PC-9 (cell line): ENCODE results near the gene SPATA4. TPM values are rescaled to one million over a fixed set of nuclear protein-coding genes. Genes with fewer than 3 reads are reported as not detected.

ENCODE experiments used
- BruUV-seq: library from RNA; stranded (reverse); fragments of 400-500 nt; replicated peaks from 2 replicates; lab custom pipeline; 2021; lab: Mats Ljungman, UMichigan
- CTCF ChIA-PET: fragments of 300-600 bp; sonication (Branson Sonifier 250); formaldehyde crosslinking; loops from one replicate; lab custom pipeline; 2022; ENCODE audit warnings: antibody characterized with exemption; lab: Charles Lee
- POLR2A ChIA-PET: fragments of 300-600 bp; sonication (Branson Sonifier 250); formaldehyde crosslinking; loops from one replicate; lab custom pipeline; 2022; ENCODE audit warnings: antibody characterized with exemption; ENCODE audit not compliant: unreplicated experiment; lab: Charles Lee
- DNase-seq, 2 experiments: peaks; one replicate each; pipeline versions ENCODE4 v3.0.0 to v3.0.0-alpha.2; 2015 to 2022; ENCODE audit warnings: mixed read lengths in 1 of 2
- H2AFZ ChIP-seq: fragments of 200-600 bp; sonication (generic); 2 replicates; pipeline ENCODE4 v1.8.1; 2017; ENCODE audit warnings: antibody characterized with exemption
- H3F3A ChIP-seq: fragments of 200-600 bp; sonication (generic); 2 replicates; pipeline ENCODE4 v1.8.1; 2017; ENCODE audit warnings: antibody characterized with exemption, mild to moderate bottlenecking, low read depth; ENCODE audit not compliant: insufficient read depth
- H3K27ac ChIP-seq: fragments of 200-600 bp; sonication (generic); 2 replicates; pipeline ENCODE4 v1.6.1; 2016; ENCODE audit warnings: mixed run types
- H3K27me3 ChIP-seq: fragments of 200-600 bp; sonication (generic); 2 replicates; pipeline ENCODE4 v1.6.1; 2016; ENCODE audit warnings: low read depth, mixed run types; ENCODE audit not compliant: insufficient read depth
- H3K36me3 ChIP-seq: fragments of 200-600 bp; sonication (generic); 2 replicates; pipeline ENCODE4 v1.6.1; 2016; ENCODE audit warnings: low read depth, mixed run types
- H3K4me1 ChIP-seq: fragments of 200-600 bp; sonication (generic); replicated peaks from 2 replicates; pipeline ENCODE4 v1.6.1; 2016; ENCODE audit warnings: mixed run types; ENCODE audit not compliant: insufficient read depth
- H3K4me2 ChIP-seq: fragments of 200-600 bp; sonication (generic); 2 replicates; pipeline ENCODE4 v1.6.1; 2017; ENCODE audit warnings: mixed run types
- H3K4me3 ChIP-seq: fragments of 200-600 bp; sonication (generic); 2 replicates; pipeline ENCODE4 v1.6.1; 2016; ENCODE audit warnings: mixed run types
- H3K79me2 ChIP-seq: fragments of 200-600 bp; sonication (generic); 2 replicates; pipeline ENCODE4 v1.6.1; 2017; ENCODE audit warnings: low read depth, mixed run types
- H3K9me2 ChIP-seq: fragments of 200-600 bp; sonication (generic); 2 replicates; pipeline ENCODE4 v1.8.1; 2017; ENCODE audit warnings: mild to moderate bottlenecking; ENCODE audit not compliant: insufficient read depth
- H3K9me3 ChIP-seq: fragments of 200-600 bp; sonication (generic); 2 replicates; pipeline ENCODE4 v1.8.1; 2016; ENCODE audit warnings: low read depth; ENCODE audit not compliant: insufficient read depth
- H4K20me1 ChIP-seq: fragments of 200-600 bp; sonication (generic); 2 replicates; pipeline ENCODE4 v1.8.1; 2017; ENCODE audit not compliant: insufficient read depth
- CTCF ChIP-seq: fragments of 200-600 bp; sonication (generic); conservative IDR thresholded peaks from 2 replicates; pipeline ENCODE4 v1.6.1; 2017; ENCODE audit warnings: mixed run types, antibody characterized with exemption, mild to moderate bottlenecking, moderate library complexity
- EZH2 ChIP-seq: fragments of 200-600 bp; sonication (generic); IDR thresholded peaks from 2 replicates; pipeline ENCODE4 v1.8.0; 2017; ENCODE audit warnings: antibody characterized with exemption, low read depth
- intact Hi-C: fragments of 100-400 bp; cut with micrococcal nuclease; formaldehyde crosslinking; loops from one replicate; pipeline ENCODE4 v1.10.0; 2022; ENCODE audit not compliant: unreplicated experiment
- total RNA-seq: library from RNA; stranded (reverse); gene quantifications from 2 replicates; pipeline ENCODE4 v1.2.3, GENCODE V29; 2021

Gene SPATA4
- total RNA-seq, 1 experiment from 2014 or later = 1.1 TPM

DNA sequence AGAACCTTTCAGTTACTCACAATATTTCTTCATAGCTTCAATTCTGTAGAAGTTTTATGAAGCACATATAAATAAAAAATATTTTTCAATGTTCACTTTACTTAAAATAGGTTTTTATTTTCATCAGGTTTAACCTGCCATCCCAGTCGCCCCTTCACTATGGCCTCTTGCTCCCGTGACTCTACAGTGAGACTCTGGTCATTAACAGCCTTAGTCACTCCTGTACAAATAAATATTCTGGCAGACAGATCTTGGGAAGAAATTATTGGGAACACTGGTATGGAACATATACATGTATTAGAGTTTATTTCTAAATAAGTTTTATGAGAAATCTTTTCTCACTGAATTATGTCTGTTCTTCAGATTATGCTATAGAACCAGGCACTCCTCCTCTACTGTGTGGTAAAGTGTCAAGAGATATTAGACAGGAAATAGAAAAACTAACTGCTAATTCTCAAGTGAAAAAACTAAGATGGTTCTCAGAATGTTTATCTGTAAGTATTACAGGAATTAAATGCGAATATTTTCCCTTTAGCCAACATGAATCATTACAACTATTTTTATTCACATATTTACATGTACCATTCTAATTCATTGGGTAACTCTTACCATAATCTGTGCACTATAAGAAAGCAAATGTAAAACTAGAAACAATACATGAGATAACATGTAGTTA is 45.6 kb downstream of the SPATA4 start:
- intact Hi-C loops = loop anchor here (1.0 to 5.0 kb wide), 3 partner anchors 127 to 191 kb away; no protein-coding TSS in a partner anchor
- no TSS peak for BruUV-seq
- H3K4me1 ChIP-seq = no peaks in the 10 kb centered on the region
- H3K27ac ChIP-seq = no peak overlapping the region
- CTCF ChIA-PET = interaction anchor here (0.8 to 1.5 kb wide), 2 partner anchors 9 to 191 kb away, joined by 3 read pairs; no protein-coding TSS in a partner anchor
- no peaks in the 10 kb centered on the region for H3K36me3 ChIP-seq
- no peaks in the 10 kb centered on the region for H3F3A ChIP-seq
- POLR2A ChIA-PET = no interaction called here
- TF ChIP-seq CTCF (no peak), EZH2 (no peak)
- H3K4me2 ChIP-seq = no peak overlapping the region
- H2AFZ ChIP-seq = no peak overlapping the region
- H3K79me2 ChIP-seq = no peaks in the 10 kb centered on the region
- H3K9me3 ChIP-seq = no peaks in the 10 kb centered on the region
- no peaks in the 10 kb centered on the region for H4K20me1 ChIP-seq
- H3K4me3 ChIP-seq = no peak overlapping the region
- no peaks in the 10 kb centered on the region for H3K9me2 ChIP-seq
- H3K27me3 ChIP-seq = no peaks in the 10 kb centered on the region
- DNase-seq = no peak

- Histone ChIP-seq H3K4me2 (no peak overlapping the region), H3K27ac (no peak overlapping the region), H3K27me3 (no peaks in the 10 kb centered on the region), H3K9me2 (no peaks in the 10 kb centered on the region), H2AFZ (no peak overlapping the region), H3K9me3 (no peaks in the 10 kb centered on the region), H3K4me1 (no peaks in the 10 kb centered on the region), H3K36me3 (no peaks in the 10 kb centered on the region), H3K79me2 (no peaks in the 10 kb centered on the region), H3K4me3 (no peak overlapping the region), H3F3A (no peaks in the 10 kb centered on the region), H4K20me1 (no peaks in the 10 kb centered on the region)
- ChIA-PET CTCF (no interaction called here), POLR2A (no interaction called here)
- DNase-seq = no peak
- TF ChIP-seq CTCF (no peak), EZH2 (no peak)
- intact Hi-C loops = no loop called here
- BruUV-seq = no TSS peak
Observed at GRCh38 chr4:176142253-176142652, 53.1 kb downstream of the SPATA4 start.

DNA sequence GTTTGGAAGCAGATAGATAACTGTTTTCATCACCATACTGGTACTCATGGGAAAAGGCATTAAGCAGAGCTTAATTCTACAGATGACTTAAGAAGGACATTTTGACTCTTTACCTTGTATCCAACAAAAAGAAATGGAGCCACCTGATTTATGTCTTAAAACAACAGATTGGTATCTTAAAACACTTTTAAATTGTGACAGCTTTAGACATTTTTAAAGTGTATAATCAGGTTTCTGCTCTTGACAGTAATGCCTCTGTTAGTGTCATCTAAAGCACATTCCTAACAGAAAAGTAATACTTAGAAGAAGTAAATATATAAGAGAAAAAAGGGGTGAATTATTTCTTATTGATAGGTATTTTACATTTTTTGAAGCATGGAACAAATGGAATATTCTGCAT is 55.9 kb downstream of the SPATA4 start:
- no peaks in the 10 kb centered on the region for H3F3A ChIP-seq
- H3K79me2 ChIP-seq = no peaks in the 10 kb centered on the region
- H3K27me3 ChIP-seq = no peaks in the 10 kb centered on the region
- BruUV-seq = no TSS peak
- CTCF ChIA-PET = interaction anchor here (0.6 kb wide), 1 partner anchor 1808 kb away, joined by 7 read pairs; no protein-coding TSS in a partner anchor
- H3K9me2 ChIP-seq = no peaks in the 10 kb centered on the region
- no peak for TF ChIP-seq CTCF
- no peak for TF ChIP-seq EZH2
- H2AFZ ChIP-seq = no peak overlapping the region
- no peaks in the 10 kb centered on the region for H4K20me1 ChIP-seq
- H3K36me3 ChIP-seq = no peaks in the 10 kb centered on the region
- no peak overlapping the region for H3K27ac ChIP-seq
- POLR2A ChIA-PET = no interaction called here
- H3K4me2 ChIP-seq = no peak overlapping the region
- H3K4me3 ChIP-seq = no peak overlapping the region
- intact Hi-C loops = no loop called here
- no peak for DNase-seq
- H3K9me3 ChIP-seq = no peaks in the 10 kb centered on the region
- H3K4me1 ChIP-seq = no peaks in the 10 kb centered on the region
